H1 (cell line): ENCODE data around the gene TAL2. TPM values are rescaled to one million over a fixed set of nuclear protein-coding genes. Genes with fewer than 3 reads are reported as not detected.

ENCODE experiments used
- CTCF ChIA-PET: fragments of 300-600 bp; sonication (Branson Sonifier 250); formaldehyde crosslinking; loops from one replicate; lab custom pipeline; 2021; ENCODE audit not compliant: partially characterized antibody; lab: Charles Lee
- POLR2A ChIA-PET: fragments of 300-600 bp; sonication (Branson Sonifier 250); formaldehyde crosslinking; loops from one replicate; lab custom pipeline; 2021; ENCODE audit warnings: inconsistent platforms; ENCODE audit not compliant: partially characterized antibody; lab: Charles Lee
- DNase-seq, 2 experiments: peaks; one replicate each; pipeline versions ENCODE4 v3.0.0 to v3.0.0-alpha.2; 2010 to 2022; ENCODE audit warnings: low spot score in 2 of 2, low read depth in 1 of 2, mixed read lengths in 1 of 2
- FAIRE-seq: peaks from 2 replicates; lab custom pipeline; 2011; peaks lifted over from hg19 to GRCh38; lab: Jason Lieb, UNC
- H2AFZ ChIP-seq: 2 replicates; pipeline ENCODE4 v1.8.1; 2012; ENCODE audit warnings: low read length, inconsistent platforms
- H2AK5ac ChIP-seq: 2 replicates; pipeline ENCODE4 v1.6.1; 2013; ENCODE audit warnings: low read depth, low read length
- H2BK120ac ChIP-seq: replicated peaks from 2 replicates; pipeline ENCODE3; 2013; ENCODE audit warnings: low read depth, low read length, inconsistent platforms
- H2BK12ac ChIP-seq: 2 replicates; pipeline ENCODE4 v1.6.1; 2013; ENCODE audit warnings: low read depth, low read length
- H2BK15ac ChIP-seq: 2 replicates; pipeline ENCODE4 v1.6.1; 2013; ENCODE audit warnings: low read length
- H2BK20ac ChIP-seq: 2 replicates; pipeline ENCODE4 v1.6.1; 2013; ENCODE audit warnings: low read length
- H2BK5ac ChIP-seq: 2 replicates; pipeline ENCODE4 v1.6.1; 2013; ENCODE audit warnings: low read depth, low read length
- H3K14ac ChIP-seq: 2 replicates; pipeline ENCODE4 v1.6.1; 2013; ENCODE audit warnings: inconsistent platforms; ENCODE audit not compliant: insufficient read length
- H3K18ac ChIP-seq: 2 replicates; pipeline ENCODE4 v1.6.1; 2013; ENCODE audit warnings: low read length; ENCODE audit errors: extremely low read depth
- H3K23ac ChIP-seq: 2 replicates; pipeline ENCODE4 v1.6.1; 2013; ENCODE audit warnings: inconsistent platforms; ENCODE audit not compliant: insufficient read length
- H3K23me2 ChIP-seq: 2 replicates; pipeline ENCODE4 v1.6.1; 2013; ENCODE audit warnings: low read depth, low read length
- H3K27ac ChIP-seq: 2 replicates; pipeline ENCODE4 v1.6.1; 2011; ENCODE audit warnings: low read depth, low read length, inconsistent platforms
- H3K27me3 ChIP-seq, 4 experiments: replicated peaks in 1 of 4; 1 replicate in 1 of 4; 2 replicates in 3 of 4; pipeline versions ENCODE4 v1.6.1 to v1.8.1; 2011 to 2013; ENCODE audit warnings: low read length in 3 of 4, mild to moderate bottlenecking in 3 of 4, inconsistent platforms in 2 of 4, mixed read lengths in 2 of 4, moderate library complexity in 1 of 4; ENCODE audit not compliant: control insufficient read depth in 3 of 4, insufficient read depth in 3 of 4; ENCODE audit errors: extremely low read depth in 1 of 4
- H3K36me3 ChIP-seq, 4 experiments: 2 replicates each; pipeline versions ENCODE4 v1.6.1 to v1.8.1; 2011 to 2013; ENCODE audit warnings: mild to moderate bottlenecking in 4 of 4, low read length in 3 of 4, moderate library complexity in 2 of 4, control low read depth in 1 of 4, inconsistent platforms in 1 of 4; ENCODE audit not compliant: insufficient read depth in 4 of 4, control insufficient read depth in 2 of 4
- H3K4ac ChIP-seq: replicated peaks from 2 replicates; pipeline ENCODE3; 2013; ENCODE audit warnings: low read length, low read depth, mixed read lengths, inconsistent platforms; ENCODE audit not compliant: insufficient read length
- H3K4me1 ChIP-seq, 4 experiments: replicated peaks in 1 of 4; 1 replicate in 1 of 4; 2 replicates in 3 of 4; pipeline versions ENCODE4 v1.6.1 to v1.8.1; 2011 to 2013; ENCODE audit warnings: low read length in 3 of 4, inconsistent platforms in 2 of 4, mixed read lengths in 1 of 4; ENCODE audit not compliant: insufficient read depth in 4 of 4, control insufficient read depth in 3 of 4
- H3K4me2 ChIP-seq, 2 experiments: 2 replicates each; pipeline versions ENCODE4 v1.6.1 to v1.8.1; 2011 to 2013; ENCODE audit warnings: low read depth in 2 of 2, low read length in 2 of 2, control low read depth in 1 of 2, inconsistent platforms in 1 of 2, mild to moderate bottlenecking in 1 of 2; ENCODE audit not compliant: insufficient read depth in 1 of 2
- H3K4me3 ChIP-seq, 4 experiments: fragments of 200-600, 300-600 bp in 1 of 4; sonication (generic), shearing (Covaris generic), sonication (Bioruptor Twin) in 1 of 4; 2 replicates each; pipeline versions ENCODE4 v1.5.1 to v1.8.1; 2011 to 2016; ENCODE audit warnings: low read length in 4 of 4, low read depth in 3 of 4, control low read depth in 2 of 4, inconsistent platforms in 2 of 4, mild to moderate bottlenecking in 2 of 4, mixed read lengths in 1 of 4, moderate library complexity in 1 of 4; ENCODE audit not compliant: insufficient read depth in 2 of 4; ENCODE audit errors: extremely low read depth in 1 of 4
- H3K56ac ChIP-seq: replicated peaks from 2 replicates; pipeline ENCODE3; 2013; ENCODE audit warnings: low read depth, mild to moderate bottlenecking, mixed read lengths, low read length, inconsistent platforms; ENCODE audit not compliant: insufficient read length
- H3K79me1 ChIP-seq: 2 replicates; pipeline ENCODE4 v1.6.1; 2013; ENCODE audit warnings: low read depth, low read length, control low read depth
- H3K79me2 ChIP-seq, 2 experiments: 2 replicates each; pipeline versions ENCODE4 v1.6.1 to v1.8.1; 2012 to 2013; ENCODE audit warnings: low read length in 2 of 2, mild to moderate bottlenecking in 2 of 2, inconsistent platforms in 1 of 2; ENCODE audit not compliant: insufficient read depth in 2 of 2, control insufficient read depth in 1 of 2
- H3K9ac ChIP-seq, 4 experiments: replicated peaks in 1 of 4; 1 replicate in 1 of 4; 2 replicates in 3 of 4; pipeline versions ENCODE4 v1.6.1 to v1.8.1; 2011 to 2013; ENCODE audit warnings: low read depth in 3 of 4, low read length in 3 of 4, control low read depth in 2 of 4, mild to moderate bottlenecking in 2 of 4, moderate library complexity in 2 of 4, inconsistent platforms in 1 of 4; ENCODE audit errors: extremely low read depth in 1 of 4
- H3K9me3 ChIP-seq, 2 experiments: 2 replicates each; pipeline versions ENCODE4 v1.6.1 to v1.8.1; 2012 to 2013; ENCODE audit warnings: mild to moderate bottlenecking in 2 of 2, moderate library complexity in 2 of 2, control low read depth in 1 of 2, inconsistent platforms in 1 of 2, low read depth in 1 of 2, low read length in 1 of 2, mixed read lengths in 1 of 2; ENCODE audit not compliant: insufficient read depth in 2 of 2
- H4K20me1 ChIP-seq, 2 experiments: replicated peaks in 1 of 2; 2 replicates each; pipeline versions ENCODE3 to v1.8.1; 2011 to 2013; ENCODE audit warnings: inconsistent platforms in 2 of 2, low read length in 2 of 2, mild to moderate bottlenecking in 1 of 2; ENCODE audit not compliant: insufficient read depth in 2 of 2, control insufficient read depth in 1 of 2
- H4K5ac ChIP-seq: 2 replicates; pipeline ENCODE4 v1.6.1; 2013; ENCODE audit warnings: low read length, low read depth, mixed read lengths, inconsistent platforms; ENCODE audit not compliant: insufficient read length
- H4K8ac ChIP-seq: 2 replicates; pipeline ENCODE4 v1.8.0; 2013; ENCODE audit warnings: mild to moderate bottlenecking, moderate library complexity, low read length, inconsistent platforms; ENCODE audit not compliant: insufficient read depth; ENCODE audit errors: extremely low read depth
- H4K91ac ChIP-seq: replicated peaks from 2 replicates; pipeline ENCODE3; 2013; ENCODE audit warnings: low read length, mixed read lengths, inconsistent platforms; ENCODE audit not compliant: insufficient read length
- ASH2L ChIP-seq: fragments of 200-600, 300-600 bp; sonication (generic); IDR thresholded peaks from one replicate; pipeline ENCODE4 v1.7.1; 2017; ENCODE audit warnings: low read length
- ATF3 ChIP-seq: IDR thresholded peaks from 2 replicates; pipeline ENCODE4 v1.6.1; 2011; ENCODE audit warnings: low read depth, mild to moderate bottlenecking, low read length; ENCODE audit not compliant: insufficient read depth
- E2F6 ChIP-seq: IDR thresholded peaks from 2 replicates; pipeline ENCODE4 v1.6.1; 2012; ENCODE audit warnings: inconsistent platforms
- EP300 ChIP-seq, 2 experiments: IDR thresholded peaks; 1 replicate in 1 of 2; 2 replicates in 1 of 2; pipeline ENCODE4 v1.6.1; 2011 to 2012; ENCODE audit warnings: low read depth in 2 of 2, low read length in 2 of 2, mild to moderate bottlenecking in 2 of 2, borderline replicate concordance in 1 of 2, inconsistent platforms in 1 of 2, moderate library complexity in 1 of 2
- HDAC2 ChIP-seq, 2 experiments: fragments of 300-600 bp in 1 of 2; sonication (generic) in 1 of 2; IDR thresholded peaks; 2 replicates each; pipeline ENCODE4 v1.6.1; 2011 to 2012; ENCODE audit warnings: low read depth in 2 of 2, low read length in 2 of 2, mild to moderate bottlenecking in 2 of 2, moderate library complexity in 2 of 2, borderline replicate concordance in 1 of 2, inconsistent platforms in 1 of 2
- JUND ChIP-seq: IDR thresholded peaks from 2 replicates; pipeline ENCODE4 v1.6.1; 2011; ENCODE audit warnings: mild to moderate bottlenecking, improper control_type of control experiment, low read length
- KDM1A ChIP-seq: fragments of 200-600, 300-600 bp; sonication (generic); IDR thresholded peaks from 2 replicates; pipeline ENCODE4 v1.7.1; 2016; ENCODE audit warnings: mild to moderate bottlenecking, low read length, borderline replicate concordance
- MAFK ChIP-seq: IDR thresholded peaks from 2 replicates; pipeline ENCODE4 v1.6.1; 2012; ENCODE audit warnings: low read depth, mild to moderate bottlenecking, improper control_type of control experiment, low read length
- POLR2A ChIP-seq, 2 experiments: IDR thresholded peaks; 1 replicate in 1 of 2; 2 replicates in 1 of 2; pipeline ENCODE4 v1.6.1; 2011; ENCODE audit warnings: low read depth in 2 of 2, low read length in 2 of 2, mild to moderate bottlenecking in 2 of 2; ENCODE audit errors: control extremely low read depth in 1 of 2
- WGBS, 2 experiments: shearing (Covaris generic) in 1 of 2; methylation state at CpG; one replicate each; pipeline versions ENCODE4 v1.1.6 to v1.1.7; 2013 to 2015; ENCODE audit warnings: low lambda C conversion rate in 2 of 2, mixed read lengths in 2 of 2, inconsistent platforms in 1 of 2, low coverage in 1 of 2, missing lambda C conversion rate in 1 of 2; ENCODE audit not compliant: insufficient replicate concordance in 2 of 2, insufficient coverage in 1 of 2, insufficient read length in 1 of 2; ENCODE audit errors: extremely low coverage in 1 of 2, missing lambda C conversion rate in 1 of 2; 5-methylcytosine and 5-hydroxymethylcytosine counted together
- polyA plus RNA-seq, 7 experiments: library from polyadenylated mRNA; depleted of rRNA in 3 of 7; stranded (reverse) in 5 of 7; unstranded in 2 of 7; fragments of >200 nt in 5 of 7; fragments of 200-250 nt in 2 of 7; gene quantifications; 1 replicate in 5 of 7; 2 replicates in 1 of 7; 4 replicates in 1 of 7; pipeline versions ENCODE4 v1.2.1 to v1.2.3, GENCODE V29; 2011 to 2013; ENCODE audit warnings: missing spikeins in 2 of 7, mixed read lengths in 2 of 7
- total RNA-seq: library from RNA; stranded (reverse); fragmentation: NEBNext Ultra II Directional; extraction: Animal tissue kit (Norgen Biotek cat#: 25700); gene quantifications from 2 replicates; pipeline ENCODE4 v1.2.1, GENCODE V29; 2021

Gene TAL2
- total and polyA plus RNA-seq, 2 of the 8 experiments (the other 6 are each of a cell fraction or from before 2014, with no cell fraction given) = 0.65 to 0.82 TPM

GRCh38 chr9:105647595-105648349 lies 14.5 kb upstream of the TAL2 start:
- H2AFZ ChIP-seq = no peak overlapping the region
- H3K23ac ChIP-seq = no peak overlapping the region
- no peak overlapping the region for H3K56ac ChIP-seq
- H3K18ac ChIP-seq = no peak overlapping the region; the same call in 1 of the 2 replicates
- H2BK20ac ChIP-seq = peak overlapping the region; percentile 62; the same call in 1 of the 2 replicates
- H4K8ac ChIP-seq = no peak overlapping the region
- H3K4me2 ChIP-seq = no peak overlapping the region
- no peak overlapping the region for H4K91ac ChIP-seq
- H3K9me3 ChIP-seq = no peaks in the 10 kb centered on the region
- 0 out of 2 replicates have a peak overlapping the region, but pooled peaks have one; percentile 12 for H2BK5ac ChIP-seq
- WGBS, 2 experiments = 62% methylated on average over 11 of the region's 12 CpGs; no CpG with 5 or more reads in 1 of the 2 experiments
- no peaks in the 10 kb centered on the region for H3K79me1 ChIP-seq
- H3K36me3 ChIP-seq = no peaks in the 10 kb centered on the region
- ChIA-PET CTCF (interaction anchor here (0.6 to 3.1 kb wide), 10 partner anchors 7 to 509 kb away, joined by 3 to 33 read pairs (median 3); no protein-coding TSS in a partner anchor), POLR2A (no interaction called here)
- peak; percentile 42 for FAIRE-seq
- no peaks in the 10 kb centered on the region for H3K79me2 ChIP-seq
- no peak overlapping the region for H2BK15ac ChIP-seq
- H3K4me3 ChIP-seq = no peak overlapping the region
- H3K9ac ChIP-seq = no peak overlapping the region
- H3K4me1 ChIP-seq = peaks cover 2 to 9% (median 3%) of the 10 kb centered on the region in 4 experiments; a peak in 5 of 7 replicates
- no peaks in the 10 kb centered on the region; the same call in 1 of the 2 replicates for H3K23me2 ChIP-seq
- no peak overlapping the region for H3K4ac ChIP-seq
- H2BK120ac ChIP-seq = no peak overlapping the region
- no peak overlapping the region for H3K14ac ChIP-seq
- no peak overlapping the region for H2BK12ac ChIP-seq
- no peaks in the 10 kb centered on the region for H3K27me3 ChIP-seq
- peak in 1 of 2 experiments; percentile 33 for DNase-seq
- no peak overlapping the region for H4K5ac ChIP-seq
- H3K27ac ChIP-seq = peak overlapping the region; percentile 35; the same call in 1 of the 2 replicates
- no peaks in the 10 kb centered on the region for H4K20me1 ChIP-seq
- H2AK5ac ChIP-seq = no peak overlapping the region
- TF ChIP-seq KDM1A = no peak
- 0 out of 3 replicates have a peak, but pooled peaks of 1 of the 2 experiments have one; percentile 9 for TF ChIP-seq EP300 (IDR thresholded peaks at IDR 0.05; ENCODE audit: borderline replicate concordance in 1 of 2, low read depth in 2 of 2, low read length in 2 of 2)
- peak; percentile 72; the same call in 1 of the 2 replicates for TF ChIP-seq JUND
- no peak for TF ChIP-seq HDAC2 (IDR thresholded peaks at IDR 0.05; ENCODE audit: borderline replicate concordance in 1 of 2, low read depth in 2 of 2, low read length in 2 of 2)
- no peak for TF ChIP-seq MAFK
- no peak for TF ChIP-seq E2F6
- no peak for TF ChIP-seq ATF3
- TF ChIP-seq ASH2L = peak; percentile 42
- no peak for TF ChIP-seq POLR2A (IDR thresholded peaks at IDR 0.05; ENCODE audit: control extremely low read depth in 1 of 2, low read depth in 2 of 2, low read length in 2 of 2)
